NT2/D1 (cell line): Measurements from ENCODE around the gene KRT10.

Source experiments
- DNase-seq: peaks from one replicate; pipeline ENCODE4 v3.0.0-alpha.2; 2011; ENCODE audit warnings: low read depth, low spot score
- H3K27me3 ChIP-seq: 2 replicates; pipeline ENCODE4 v1.6.0; 2011; ENCODE audit warnings: mild to moderate bottlenecking; ENCODE audit not compliant: insufficient read length, insufficient read depth
- H3K36me3 ChIP-seq: 2 replicates; pipeline ENCODE4 v1.6.1; 2011; ENCODE audit warnings: mild to moderate bottlenecking, low read length, mixed read lengths; ENCODE audit not compliant: insufficient read depth, insufficient read length
- H3K4me1 ChIP-seq: 2 replicates; pipeline ENCODE4 v1.5.1; 2011; ENCODE audit not compliant: insufficient read depth, insufficient read length
- H3K4me3 ChIP-seq: 2 replicates; pipeline ENCODE4 v1.5.1; 2011; ENCODE audit warnings: low read depth; ENCODE audit not compliant: insufficient read length
- H3K9ac ChIP-seq: 2 replicates; pipeline ENCODE4 v1.6.0; 2011; ENCODE audit warnings: low read depth; ENCODE audit not compliant: insufficient read length
- H3K9me3 ChIP-seq: 2 replicates; pipeline ENCODE4 v1.5.1; 2011; ENCODE audit warnings: mild to moderate bottlenecking, low read length; ENCODE audit not compliant: insufficient read depth
- SUZ12 ChIP-seq: IDR thresholded peaks from 2 replicates; pipeline ENCODE4 v1.6.1; 2011; ENCODE audit not compliant: insufficient read length, insufficient read depth; ENCODE audit errors: extremely low read depth
- YY1 ChIP-seq: IDR thresholded peaks from 2 replicates; pipeline ENCODE4 v1.6.1; 2011; ENCODE audit not compliant: insufficient read length, insufficient read depth
- ZNF274 ChIP-seq: IDR thresholded peaks from 2 replicates; pipeline ENCODE4 v1.6.1; 2011; ENCODE audit warnings: mild to moderate bottlenecking, low read depth, low read length

Gene KRT10

DNA sequence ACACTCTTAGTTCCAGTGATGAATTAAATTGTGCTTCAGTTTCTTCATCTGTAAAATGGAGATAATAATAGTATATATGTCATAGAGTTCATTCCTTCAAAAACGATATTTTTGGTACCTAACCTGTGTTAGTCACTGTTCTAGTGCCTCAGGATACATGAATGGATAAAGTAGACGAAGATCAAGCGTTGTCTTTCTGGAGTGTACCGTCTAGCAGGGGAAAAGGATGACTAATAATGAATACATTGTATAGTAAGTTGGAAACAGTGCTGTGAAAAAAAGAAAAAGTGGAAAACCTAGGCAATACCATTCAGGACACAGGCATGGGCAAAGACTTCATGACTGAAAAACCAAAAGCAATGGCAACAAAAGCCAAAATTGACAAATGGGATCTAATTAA, 8.6 kb downstream of the KRT10 start:
- Histone ChIP-seq H3K9me3 (no peaks in the 10 kb centered on the region), H3K9ac (no peak overlapping the region), H3K4me1 (no peaks in the 10 kb centered on the region), H3K36me3 (peaks cover 12% of the 10 kb centered on the region), H3K4me3 (no peak overlapping the region), H3K27me3 (no peaks in the 10 kb centered on the region)
- TF ChIP-seq SUZ12 (no peak), YY1 (no peak), ZNF274 (no peak)
- no peak for DNase-seq

DNA sequence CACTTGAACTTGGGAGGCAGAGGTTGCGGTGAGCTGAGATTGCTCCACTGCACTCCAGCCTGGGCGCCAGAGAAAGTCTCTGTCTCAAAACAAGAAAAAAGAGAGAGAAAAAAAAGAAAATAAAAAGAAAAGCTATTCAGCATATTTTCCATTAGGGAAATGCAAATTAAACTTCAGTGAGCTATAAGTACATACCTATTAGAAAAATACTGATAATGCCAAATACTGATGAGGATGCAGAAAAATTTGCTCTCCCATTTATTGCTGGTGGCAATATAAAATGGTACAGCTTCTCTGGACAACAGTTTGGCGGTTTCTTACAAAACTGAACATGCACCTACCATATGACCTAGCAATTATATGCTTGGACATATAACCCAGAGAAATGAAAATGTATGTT, 9.8 kb downstream of the KRT10 start:
- no peaks in the 10 kb centered on the region for H3K4me1 ChIP-seq
- TF ChIP-seq YY1 (no peak), ZNF274 (no peak), SUZ12 (no peak)
- no peaks in the 10 kb centered on the region for H3K27me3 ChIP-seq
- H3K36me3 ChIP-seq = peaks cover 10% of the 10 kb centered on the region
- DNase-seq = no peak
- no peak overlapping the region for H3K4me3 ChIP-seq
- no peaks in the 10 kb centered on the region for H3K9me3 ChIP-seq
- H3K9ac ChIP-seq = no peak overlapping the region

DNA sequence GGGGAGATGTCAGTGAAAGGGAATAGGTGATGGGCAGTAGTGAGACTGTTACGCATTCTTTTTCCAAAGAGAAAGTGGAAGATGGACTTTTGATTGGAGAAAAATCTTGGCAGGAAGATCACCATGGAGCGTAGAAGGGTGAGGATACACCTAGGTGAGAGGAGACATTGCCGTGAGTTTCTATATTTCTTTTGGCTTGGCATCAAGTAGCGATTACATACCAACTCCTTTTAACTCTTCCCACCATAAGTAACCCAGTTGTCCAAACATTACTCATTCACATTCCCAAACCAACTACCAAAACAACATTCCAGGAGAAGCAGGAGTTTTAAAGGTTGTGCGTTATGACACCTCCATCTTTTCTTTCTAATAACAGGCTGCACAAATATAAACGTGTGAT, 11.9 kb downstream of the KRT10 start:
- TF ChIP-seq ZNF274 (no peak), YY1 (no peak), SUZ12 (no peak)
- no peak for DNase-seq
- no peaks in the 10 kb centered on the region for H3K27me3 ChIP-seq
- H3K9me3 ChIP-seq = no peaks in the 10 kb centered on the region
- no peaks in the 10 kb centered on the region for H3K36me3 ChIP-seq
- H3K9ac ChIP-seq = no peak overlapping the region
- H3K4me1 ChIP-seq = no peaks in the 10 kb centered on the region
- no peak overlapping the region for H3K4me3 ChIP-seq

DNA sequence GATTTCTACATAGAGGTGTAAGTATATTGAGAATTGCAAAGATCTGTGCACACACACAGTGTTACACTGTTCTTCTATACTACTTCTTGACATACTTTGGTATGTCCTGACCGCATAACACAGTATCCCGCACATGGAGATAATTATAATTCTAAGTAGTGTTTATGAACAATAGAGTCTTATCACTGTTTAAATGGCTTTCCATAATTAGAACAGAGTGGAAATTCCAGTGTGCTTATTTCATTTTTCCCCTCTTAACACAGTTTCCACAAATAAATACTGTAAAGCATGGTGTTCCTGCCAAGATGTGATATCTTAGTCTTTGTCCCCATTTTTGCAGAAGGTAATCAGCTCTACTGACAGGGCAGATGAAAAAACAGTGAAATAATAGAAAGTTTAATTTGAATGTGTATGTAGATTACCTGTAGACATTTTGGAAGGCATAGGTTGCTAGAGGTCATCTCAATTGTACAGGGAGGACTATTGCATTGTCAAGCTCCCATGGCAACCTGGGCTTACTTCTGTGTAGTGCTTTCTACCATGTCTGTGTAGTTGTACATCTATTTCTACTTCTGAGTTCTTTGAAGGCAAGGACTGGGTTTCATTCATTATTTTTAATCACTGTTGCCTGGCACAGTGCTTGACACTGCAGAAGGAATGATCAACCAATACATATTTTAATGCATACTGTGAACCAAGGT, 12.5 kb downstream of the KRT10 start:
- no peak for TF ChIP-seq ZNF274
- no peaks in the 10 kb centered on the region for H3K4me1 ChIP-seq
- no peak for DNase-seq
- H3K9me3 ChIP-seq = no peaks in the 10 kb centered on the region
- H3K9ac ChIP-seq = no peak overlapping the region
- peaks cover 5% of the 10 kb centered on the region for H3K27me3 ChIP-seq
- no peaks in the 10 kb centered on the region for H3K36me3 ChIP-seq
- H3K4me3 ChIP-seq = no peak overlapping the region

DNA sequence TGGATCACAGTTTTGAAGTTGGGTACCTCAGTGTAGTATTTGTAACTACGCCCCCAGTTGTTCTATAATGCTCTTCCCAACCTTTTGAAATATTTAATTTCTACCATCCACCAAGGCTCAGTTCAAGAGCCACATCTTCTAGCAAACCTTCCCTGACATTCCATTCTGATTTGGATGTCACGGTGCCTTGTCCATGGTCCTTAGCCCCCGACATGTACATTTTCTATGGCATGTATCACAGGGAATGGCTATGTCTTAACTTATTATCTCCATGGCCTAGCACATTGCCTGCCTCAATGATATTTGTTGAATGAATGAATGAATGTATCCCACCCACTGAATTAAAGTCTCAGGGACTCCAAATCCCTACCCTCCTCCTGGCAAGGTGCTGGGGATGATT, 16.3 kb downstream of the KRT10 start:
- Histone ChIP-seq H3K4me3 (no peak overlapping the region), H3K4me1 (no peaks in the 10 kb centered on the region), H3K9ac (no peak overlapping the region), H3K27me3 (peaks cover 19% of the 10 kb centered on the region), H3K9me3 (no peaks in the 10 kb centered on the region), H3K36me3 (no peaks in the 10 kb centered on the region)
- no peak for TF ChIP-seq YY1
- no peak for DNase-seq

DNA sequence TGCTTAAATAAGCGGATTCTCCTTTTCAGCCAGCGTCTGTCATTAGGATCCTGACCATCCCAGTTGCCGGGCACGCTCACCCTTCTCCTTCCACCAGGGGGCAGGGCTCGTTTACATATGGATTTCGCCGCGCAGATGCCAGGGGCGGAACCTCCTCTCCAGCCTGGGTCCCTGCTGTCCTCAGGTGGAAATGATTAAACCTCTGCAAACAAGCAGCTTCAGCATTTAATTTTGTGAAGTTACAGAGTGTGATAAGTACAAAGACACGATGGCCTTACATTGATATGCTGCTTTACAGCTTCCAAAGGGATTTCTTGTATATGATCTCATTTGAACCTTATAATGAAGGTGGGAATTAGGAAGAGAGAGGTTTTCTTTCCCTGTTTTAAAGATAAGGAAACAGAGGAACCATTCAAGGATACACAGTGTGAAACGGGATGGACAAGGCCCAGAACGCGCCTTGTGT, 18.8 kb downstream of the KRT10 start:
- Histone ChIP-seq H3K4me1 (no peaks in the 10 kb centered on the region), H3K27me3 (peaks cover 19% of the 10 kb centered on the region), H3K4me3 (no peak overlapping the region), H3K9ac (no peak overlapping the region), H3K36me3 (no peaks in the 10 kb centered on the region), H3K9me3 (no peaks in the 10 kb centered on the region)
- DNase-seq = peak; percentile 48
- TF ChIP-seq YY1 = no peak
- TF ChIP-seq ZNF274 = no peak
- no peak for TF ChIP-seq SUZ12

DNA sequence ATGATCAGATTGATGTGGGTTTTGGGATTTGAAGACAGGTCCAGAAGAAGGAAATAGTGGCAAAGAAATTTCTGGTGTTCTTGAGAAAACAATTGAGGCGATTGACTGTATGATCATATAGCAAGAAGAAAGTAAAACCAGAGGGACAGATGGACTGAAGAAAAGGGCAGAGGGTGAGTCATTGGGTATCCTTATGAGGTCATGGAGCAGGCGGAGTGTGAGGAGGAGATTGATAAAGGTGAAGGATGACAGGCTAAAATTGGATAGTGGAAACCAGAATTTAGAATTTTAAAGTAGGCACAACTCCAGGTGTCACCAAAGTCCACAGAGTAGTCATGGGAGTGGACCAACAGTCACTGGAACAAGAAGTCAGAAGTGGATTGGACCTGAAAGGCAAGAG, 21.3 kb downstream of the KRT10 start:
- Histone ChIP-seq H3K9ac (no peak overlapping the region), H3K4me3 (no peak overlapping the region), H3K27me3 (peaks cover 19% of the 10 kb centered on the region), H3K36me3 (no peaks in the 10 kb centered on the region), H3K4me1 (no peaks in the 10 kb centered on the region), H3K9me3 (no peaks in the 10 kb centered on the region)
- no peak for DNase-seq
- no peak for TF ChIP-seq YY1
- TF ChIP-seq ZNF274 = no peak
- TF ChIP-seq SUZ12 = no peak

DNA sequence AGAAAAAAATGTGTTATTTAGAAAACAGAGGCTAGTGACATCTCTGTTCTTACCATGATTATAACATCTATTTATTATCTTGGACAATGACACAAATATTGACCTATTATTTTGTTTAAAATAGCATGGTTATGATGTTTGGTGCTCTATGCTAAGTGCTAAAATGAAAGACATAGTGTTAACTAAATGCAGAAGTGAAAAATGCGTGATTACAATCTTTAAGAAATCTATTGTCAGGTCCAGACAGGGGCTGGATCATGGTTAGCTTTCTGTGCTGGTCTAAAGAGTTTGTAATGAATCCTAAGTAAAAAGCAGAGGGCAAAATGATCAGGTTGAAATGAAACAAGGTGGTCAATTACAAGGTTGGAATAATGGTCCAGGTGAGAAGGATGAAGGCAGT, 22.0 kb downstream of the KRT10 start:
- TF ChIP-seq YY1 (no peak), ZNF274 (no peak), SUZ12 (no peak)
- H3K4me1 ChIP-seq = no peaks in the 10 kb centered on the region
- peaks cover 19% of the 10 kb centered on the region for H3K27me3 ChIP-seq
- no peak overlapping the region for H3K4me3 ChIP-seq
- no peaks in the 10 kb centered on the region for H3K36me3 ChIP-seq
- DNase-seq = no peak
- no peak overlapping the region for H3K9ac ChIP-seq
- H3K9me3 ChIP-seq = no peaks in the 10 kb centered on the region
